ENCODE data around the gene GJB1.
A peak's percentile ranks its signal among the peaks of the same experiment; 100 is the strongest.

GJB1 gene

GRCh38 chrX:71215338-71215912, 7.6 kb upstream of the GJB1 start:
- no peak for DNase-seq

- DNase-seq = peak; percentile 74
These were observed 6.5 kb upstream of the GJB1 start for GRCh38 chrX:71216485-71216884.

- no peak for DNase-seq
These were observed 5.7 kb upstream of the GJB1 start for GRCh38 chrX:71217298-71217697.

- no peak for DNase-seq
These were observed 1.9 kb upstream of the GJB1 start for GRCh38 chrX:71221145-71221544.

GRCh38 chrX:71224098-71224708, 1.2 kb downstream of the GJB1 start:
- no peak for DNase-seq

GRCh38 chrX:71225009-71225408, 2.0 kb downstream of the GJB1 start:
- no peak for DNase-seq

- DNase-seq = no peak
These were observed 2.7 kb downstream of the GJB1 start for GRCh38 chrX:71225676-71226075.

- no peak for DNase-seq
These were observed 4.5 kb downstream of the GJB1 start for GRCh38 chrX:71227370-71228062.

GRCh38 chrX:71228063-71228642, 5.1 kb downstream of the GJB1 start:
- no peak for DNase-seq

GRCh38 chrX:71235482-71235881, 12.5 kb downstream of the GJB1 start:
- no peak for DNase-seq

- DNase-seq = no peak
These were observed 13.8 kb downstream of the GJB1 start for GRCh38 chrX:71236836-71237235.

- no peak for DNase-seq
These were observed 16.8 kb downstream of the GJB1 start for GRCh38 chrX:71239781-71240180.

GRCh38 chrX:71241301-71241700, 18.3 kb downstream of the GJB1 start:
- DNase-seq = no peak

- DNase-seq = no peak
These were observed 21.5 kb downstream of the GJB1 start for GRCh38 chrX:71244359-71245128.

GRCh38 chrX:71245159-71245558, 22.1 kb downstream of the GJB1 start:
- DNase-seq = no peak

GRCh38 chrX:71250841-71251240, 27.8 kb downstream of the GJB1 start:
- DNase-seq = no peak

GRCh38 chrX:71251466-71251973, 28.5 kb downstream of the GJB1 start:
- DNase-seq = no peak

- DNase-seq = no peak
These were observed 29.2 kb downstream of the GJB1 start for GRCh38 chrX:71252221-71252620.

- DNase-seq = peak; percentile 21
These were observed 30.4 kb downstream of the GJB1 start for GRCh38 chrX:71253253-71254091.

GRCh38 chrX:71254092-71254963, 31.3 kb downstream of the GJB1 start, which contains the start of gene ZMYM3:
Gene ZMYM3, minus strand, starts transcription at chrX:71254140. Its CDS starts 885 bp downstream, at chrX:71253255.
- peak; percentile 88 for DNase-seq

- DNase-seq = no peak
These were observed 33.0 kb downstream of the GJB1 start for GRCh38 chrX:71256051-71256450.
